HCEC 1CT (cell line): ENCODE data around the gene IGLL1.

Experiments used
- DNase-seq: peaks from one replicate; pipeline ENCODE4 v3.0.0-alpha.2; 2017

The IGLL1 gene

DNA sequence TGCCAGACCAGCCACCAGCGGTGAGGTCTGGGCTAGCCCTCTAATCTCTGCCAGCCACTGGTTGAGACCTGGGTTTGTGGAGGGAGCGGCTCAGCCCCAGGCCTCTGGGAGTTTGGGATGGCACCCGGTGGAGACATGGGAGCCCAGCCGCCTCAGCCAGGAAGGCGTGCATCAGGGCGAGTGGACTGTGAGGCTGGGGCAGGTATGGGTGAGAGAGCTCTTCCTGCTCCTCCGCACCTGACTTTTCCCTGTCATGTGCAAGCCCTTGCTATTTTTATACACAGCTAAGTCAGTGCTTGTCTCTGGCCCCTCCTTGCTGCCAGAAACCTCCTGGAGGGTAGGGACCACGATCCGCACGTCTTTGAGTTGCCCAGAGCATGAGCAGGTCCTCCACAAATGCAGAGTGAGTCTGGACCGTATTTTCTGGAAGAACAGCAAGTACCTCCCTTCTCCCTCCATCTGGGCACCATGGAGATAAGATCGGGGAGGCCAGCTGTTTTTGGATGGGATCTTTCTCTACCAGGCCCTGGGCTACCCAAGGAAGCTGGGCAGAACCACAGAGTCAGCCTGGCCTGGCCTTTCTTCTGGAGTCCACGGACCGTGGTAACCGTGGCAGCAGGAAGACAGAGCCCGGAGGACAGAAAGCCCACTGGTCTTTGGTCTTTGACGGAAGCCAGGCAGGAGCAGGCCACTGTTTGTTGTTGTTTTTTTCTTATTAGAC lies 53.3 kb downstream of the IGLL1 start:
- DNase-seq = no peak

DNA sequence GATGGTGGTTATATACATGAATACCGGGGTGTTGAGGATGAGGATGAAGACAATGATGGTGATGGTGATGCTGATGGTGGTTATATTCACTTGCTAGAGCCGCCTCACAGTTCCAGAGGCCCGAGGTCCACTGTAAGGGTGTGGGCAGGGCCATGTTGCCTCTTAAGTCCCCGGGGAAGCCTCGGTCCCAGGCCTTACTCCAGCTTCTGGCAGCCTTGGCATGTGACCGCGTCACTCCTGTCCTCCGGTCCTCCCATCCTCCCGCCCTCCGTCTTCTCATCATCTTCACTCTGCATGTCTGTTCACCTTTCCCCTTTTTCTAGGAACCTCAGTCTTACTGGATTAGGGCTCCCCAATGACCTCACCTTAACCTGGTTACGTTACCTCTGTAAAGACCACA lies 54.6 kb downstream of the IGLL1 start:
- DNase-seq = no peak

DNA sequence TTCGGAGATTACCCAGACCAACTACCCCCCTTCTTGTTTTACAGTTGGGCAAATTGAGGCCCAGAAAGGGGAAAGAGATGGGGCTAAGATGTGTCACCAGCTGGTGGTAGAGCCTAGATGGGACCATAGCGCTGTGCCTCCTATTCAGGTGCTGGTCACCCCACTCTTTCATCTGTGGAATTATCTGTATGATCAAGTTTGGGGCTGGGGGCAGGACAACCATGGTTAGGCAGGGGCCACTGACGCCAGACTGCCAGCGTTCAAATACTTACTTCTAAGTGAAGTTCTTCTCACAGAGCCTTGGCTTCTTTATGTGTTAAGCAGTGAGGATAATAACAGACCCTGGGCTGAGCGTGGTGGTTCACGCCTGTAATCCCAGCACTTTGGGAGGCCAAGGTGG lies 55.9 kb downstream of the IGLL1 start:
- no peak for DNase-seq

DNA sequence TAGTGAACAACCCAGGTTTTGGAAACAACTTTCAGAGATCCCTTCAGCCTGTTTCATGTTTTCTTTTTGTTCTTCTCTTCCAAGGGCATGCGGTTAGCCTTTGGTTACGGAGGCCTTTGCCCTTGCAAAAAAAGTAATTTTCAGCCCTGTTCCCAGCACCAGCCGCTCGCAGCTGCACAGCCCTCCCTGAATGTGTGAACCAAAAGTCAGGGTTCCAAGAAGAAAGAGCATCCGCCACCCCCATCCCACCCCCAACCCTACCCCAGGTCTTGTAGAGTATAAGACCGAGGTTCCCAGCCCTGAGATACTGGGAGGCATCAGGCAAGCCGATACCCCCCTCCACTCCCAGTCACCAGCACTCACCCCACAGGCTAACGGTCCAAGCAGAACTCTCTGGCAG lies 56.4 kb downstream of the IGLL1 start:
- DNase-seq = no peak
